Heart left ventricle (tissue), 13 donors: ENCODE data around the gene SORCS2.

Experiments
- CTCF ChIP-seq, 12 donors: fragments of 200-600 bp; sonication (generic) in 4 of 12; IDR thresholded peaks; one replicate each; pipeline versions ENCODE4 v1.5.0 to v1.8.0; 2018 to 2022; ENCODE audit warnings: antibody characterized with exemption in 12 of 12, mild to moderate bottlenecking in 5 of 12
- POLR2A ChIP-seq, 2 donors: fragments of 450-650 bp; IDR thresholded peaks; one replicate each; pipeline ENCODE4 v1.6.1; 2017; ENCODE audit warnings: antibody characterized with exemption in 2 of 2, mild to moderate bottlenecking in 2 of 2, moderate library complexity in 2 of 2
- donor health status: ischemic (EF 13 %, LVEDD 7.1; RV severe dilation, severe dysfunction).
- donor health status: DM: no; HTN: yes; CAD: no.
- donor health status: DM: no; HTN: no; CAD: no.
- donor health status: ischemic (EF 25% LVEDD 6.9; RV normal size, moderate dysfunction).
- donor health status: ischemic (EF 25% LVEDD 5.7; RV mildly dilated, moderate dysfunction).
- donor health status: ischemic (EF 35%, LVEDD 5.7; RV mildly dilated, moderate dysfunction).
- donor health status: nonischemic (EF 11% LVEDD 7.7; RV severe dilation, severe dysfunction).
- donor health status: DM: yes; HTN: yes; CAD: no.
- donor health status: PGD.
- donor health status: ischemic (EF 29% LVEDD 5.4; RV normal size, mild dysfunction).
- donor health status: nonischemic (EF 23%, LVEDD 6.1; RV moderate dilation, normal function).

GRCh38 chr4:7151668-7152227 lies 40.6 kb upstream of the SORCS2 start:
- TF ChIP-seq CTCF (IDR thresholded peaks at IDR 0.05) (peak in 2 of 12 donors; percentile 6 to 9), POLR2A (IDR thresholded peaks at IDR 0.05) (no peak)
